Tibial nerve (tissue), 4 donors: ENCODE results near the gene KCP. TPM values are rescaled to one million over a fixed set of nuclear protein-coding genes. Genes with fewer than 3 reads are reported as not detected.

Source experiments
- DNase-seq, 2 donors: peaks; one replicate each; pipeline ENCODE4 v3.0.0-alpha.2; 2019; ENCODE audit warnings: low spot score in 2 of 2
- H3K27ac ChIP-seq, 4 donors: fragments of 200-600 bp; sonication (generic) in 3 of 4; one replicate each; pipeline ENCODE4 v1.5.1; 2017 to 2019; ENCODE audit warnings: mild to moderate bottlenecking in 1 of 4
- H3K27me3 ChIP-seq, 2 donors: fragments of 200-600 bp; sonication (generic) in 1 of 2; one replicate each; pipeline versions ENCODE4 v1.5.1 to v1.6.0; 2017 to 2019
- H3K36me3 ChIP-seq, 3 donors: fragments of 200-600 bp; sonication (generic); one replicate each; pipeline ENCODE4 v1.5.1; 2018 to 2019
- H3K4me1 ChIP-seq, 4 donors: fragments of 200-600 bp; sonication (generic) in 3 of 4; one replicate each; pipeline ENCODE4 v1.5.1; 2017 to 2019
- H3K4me3 ChIP-seq, 4 donors: fragments of 200-600 bp; sonication (generic) in 3 of 4; one replicate each; pipeline ENCODE4 v1.5.1; 2017 to 2019; ENCODE audit warnings: mild to moderate bottlenecking in 1 of 4, moderate library complexity in 1 of 4
- H3K9me3 ChIP-seq, 4 donors: fragments of 200-600 bp; sonication (generic) in 3 of 4; one replicate each; pipeline ENCODE4 v1.5.1; 2017 to 2019
- EP300 ChIP-seq, 2 donors: sonication (generic); formaldehyde crosslinking; IDR thresholded peaks; one replicate each; pipeline ENCODE4 v1.6.1; 2017; ENCODE audit warnings: antibody characterized with exemption in 2 of 2, mild to moderate bottlenecking in 1 of 2
- POLR2A ChIP-seq, 2 donors: fragments of 450-650 bp; IDR thresholded peaks; one replicate each; pipeline ENCODE4 v1.6.1; 2017; ENCODE audit warnings: antibody characterized with exemption in 2 of 2, mild to moderate bottlenecking in 2 of 2, moderate library complexity in 2 of 2
- WGBS, 2 donors: methylation state at CpG; one replicate each; pipeline ENCODE4 v1.1.5; 2018; 5-methylcytosine and 5-hydroxymethylcytosine counted together
- total RNA-seq, 4 donors: library from RNA; depleted of rRNA; stranded (reverse); fragments of >200 nt; gene quantifications; one replicate each; pipeline ENCODE4 v1.1.0, GENCODE V29; 2016
- TF ChIP-seq, protein P1 (sequence below), 5 experiments: fragments of 200-600 bp in 3 of 5; fragments of 450-650 bp in 2 of 5; sonication (generic) in 3 of 5; IDR thresholded peaks; one replicate each; pipeline ENCODE4 v1.5.1; 2016 to 2019; ENCODE audit warnings: antibody characterized with exemption in 5 of 5, mild to moderate bottlenecking in 3 of 5, moderate library complexity in 2 of 5

Gene KCP
- total RNA-seq, 4 donors from 2014 or later, result 0.21 to 0.90 (median 0.40) TPM

DNA sequence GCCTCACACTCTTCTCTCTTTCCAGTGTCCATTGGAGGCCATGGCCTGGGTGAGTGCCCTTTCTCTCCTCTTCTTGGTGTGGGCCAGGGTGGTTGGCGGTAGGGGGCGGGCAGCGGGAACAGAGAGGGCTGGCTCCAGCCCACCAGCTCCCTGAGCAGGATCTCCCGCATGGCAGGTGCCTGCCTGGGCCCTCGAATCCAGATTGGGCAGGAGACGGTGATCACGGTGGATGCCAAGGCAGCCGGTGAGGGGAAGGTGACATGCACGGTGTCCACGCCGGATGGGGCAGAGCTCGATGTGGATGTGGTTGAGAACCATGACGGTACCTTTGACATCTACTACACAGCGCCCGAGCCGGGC lies 61.4 kb downstream of the KCP start:
- no peak for DNase-seq
- H3K4me3 ChIP-seq, result no peak overlapping the region
- no peaks in the 10 kb centered on the region for H3K27me3 ChIP-seq
- 87 to 89% methylated on average over 12 to 16 of the region's 16 CpGs for WGBS, 2 donors
- no peak overlapping the region for H3K27ac ChIP-seq
- no peaks in the 10 kb centered on the region for H3K4me1 ChIP-seq
- H3K36me3 ChIP-seq, result peaks cover 0 to 82% (median 0%) of the 10 kb centered on the region in 3 donors
- no peaks in the 10 kb centered on the region for H3K9me3 ChIP-seq
- TF ChIP-seq, protein P1, sequence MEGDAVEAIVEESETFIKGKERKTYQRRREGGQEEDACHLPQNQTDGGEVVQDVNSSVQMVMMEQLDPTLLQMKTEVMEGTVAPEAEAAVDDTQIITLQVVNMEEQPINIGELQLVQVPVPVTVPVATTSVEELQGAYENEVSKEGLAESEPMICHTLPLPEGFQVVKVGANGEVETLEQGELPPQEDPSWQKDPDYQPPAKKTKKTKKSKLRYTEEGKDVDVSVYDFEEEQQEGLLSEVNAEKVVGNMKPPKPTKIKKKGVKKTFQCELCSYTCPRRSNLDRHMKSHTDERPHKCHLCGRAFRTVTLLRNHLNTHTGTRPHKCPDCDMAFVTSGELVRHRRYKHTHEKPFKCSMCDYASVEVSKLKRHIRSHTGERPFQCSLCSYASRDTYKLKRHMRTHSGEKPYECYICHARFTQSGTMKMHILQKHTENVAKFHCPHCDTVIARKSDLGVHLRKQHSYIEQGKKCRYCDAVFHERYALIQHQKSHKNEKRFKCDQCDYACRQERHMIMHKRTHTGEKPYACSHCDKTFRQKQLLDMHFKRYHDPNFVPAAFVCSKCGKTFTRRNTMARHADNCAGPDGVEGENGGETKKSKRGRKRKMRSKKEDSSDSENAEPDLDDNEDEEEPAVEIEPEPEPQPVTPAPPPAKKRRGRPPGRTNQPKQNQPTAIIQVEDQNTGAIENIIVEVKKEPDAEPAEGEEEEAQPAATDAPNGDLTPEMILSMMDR (IDR thresholded peaks at IDR 0.05), result no peak
- TF ChIP-seq POLR2A (IDR thresholded peaks at IDR 0.05) (no peak), EP300 (IDR thresholded peaks at IDR 0.05) (no peak)

DNA sequence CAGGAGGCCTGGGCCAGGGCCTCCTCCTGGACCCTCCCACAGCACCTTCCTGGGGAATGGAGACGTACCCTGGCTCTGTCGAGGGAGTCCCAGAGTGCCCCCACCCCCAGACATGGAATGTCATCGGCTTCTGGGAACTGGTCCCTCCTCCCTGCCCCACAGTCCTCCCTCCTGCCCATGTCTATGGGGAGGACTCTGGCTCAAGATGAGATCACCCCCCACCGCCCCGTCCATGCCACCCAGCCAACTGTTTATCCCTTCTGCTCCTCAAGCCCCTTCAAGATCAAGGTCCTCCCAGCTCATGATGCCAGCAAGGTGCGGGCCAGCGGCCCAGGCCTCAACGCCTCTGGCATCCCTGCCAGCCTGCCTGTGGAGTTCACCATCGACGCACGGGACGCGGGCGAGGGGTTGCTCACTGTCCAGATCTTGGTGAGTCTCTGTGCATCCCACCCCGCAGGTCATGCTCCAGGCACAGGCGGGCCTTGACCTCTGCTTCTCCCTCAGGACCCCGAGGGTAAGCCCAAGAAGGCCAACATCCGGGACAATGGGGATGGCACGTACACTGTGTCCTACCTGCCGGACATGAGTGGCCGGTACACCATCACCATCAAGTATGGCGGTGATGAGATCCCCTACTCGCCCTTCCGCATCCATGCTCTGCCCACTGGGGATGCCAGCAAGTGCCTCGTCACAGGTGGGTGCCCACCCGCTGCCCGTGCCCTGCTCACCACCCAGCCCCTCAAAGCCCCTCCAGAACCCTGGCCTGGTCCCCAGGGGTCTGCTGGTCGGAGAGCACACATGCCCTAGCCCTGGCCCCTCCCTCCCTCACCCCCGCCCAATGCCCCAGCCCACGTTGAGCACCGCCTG lies 62.0 kb downstream of the KCP start:
- DNase-seq, result no peak
- no peak for TF ChIP-seq POLR2A (IDR thresholded peaks at IDR 0.05)
- TF ChIP-seq, protein P1 (IDR thresholded peaks at IDR 0.05), result no peak
- no peak for TF ChIP-seq EP300 (IDR thresholded peaks at IDR 0.05)
- Histone ChIP-seq H3K4me1 (no peaks in the 10 kb centered on the region), H3K27ac (no peak overlapping the region), H3K36me3 (peaks cover 0 to 81% (median 0%) of the 10 kb centered on the region in 3 donors), H3K27me3 (no peaks in the 10 kb centered on the region), H3K4me3 (no peak overlapping the region), H3K9me3 (no peaks in the 10 kb centered on the region)
- 90 to 92% methylated on average over 28 to 31 of the region's 31 CpGs for WGBS, 2 donors

DNA sequence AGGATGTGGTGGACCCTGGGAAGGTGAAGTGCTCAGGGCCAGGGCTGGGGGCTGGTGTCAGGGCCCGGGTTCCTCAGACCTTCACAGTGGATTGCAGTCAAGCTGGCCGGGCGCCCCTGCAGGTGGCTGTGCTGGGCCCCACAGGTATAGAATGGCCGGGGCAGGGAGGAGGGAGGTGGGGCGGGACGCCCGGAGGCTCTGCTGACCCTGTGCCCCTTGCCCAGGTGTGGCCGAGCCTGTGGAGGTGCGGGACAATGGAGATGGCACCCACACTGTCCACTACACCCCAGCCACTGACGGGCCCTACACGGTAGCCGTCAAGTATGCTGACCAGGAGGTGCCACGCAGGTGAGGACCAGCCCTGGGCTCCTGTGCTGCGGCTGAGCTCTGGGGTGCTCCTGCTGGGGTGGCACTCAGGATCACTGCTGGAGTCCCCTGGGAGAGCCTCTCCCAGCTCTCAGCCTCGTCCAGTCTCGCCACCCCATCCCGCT lies 62.7 kb downstream of the KCP start:
- no peak for TF ChIP-seq EP300 (IDR thresholded peaks at IDR 0.05)
- peaks cover 0 to 83% (median 0%) of the 10 kb centered on the region in 3 donors for H3K36me3 ChIP-seq
- H3K4me1 ChIP-seq, result no peaks in the 10 kb centered on the region
- no peaks in the 10 kb centered on the region for H3K27me3 ChIP-seq
- WGBS, 2 donors, result 86 to 91% methylated on average over 6 to 13 of the region's 17 CpGs
- no peak overlapping the region for H3K27ac ChIP-seq
- DNase-seq, result no peak
- no peak overlapping the region for H3K4me3 ChIP-seq
- no peaks in the 10 kb centered on the region for H3K9me3 ChIP-seq

DNA sequence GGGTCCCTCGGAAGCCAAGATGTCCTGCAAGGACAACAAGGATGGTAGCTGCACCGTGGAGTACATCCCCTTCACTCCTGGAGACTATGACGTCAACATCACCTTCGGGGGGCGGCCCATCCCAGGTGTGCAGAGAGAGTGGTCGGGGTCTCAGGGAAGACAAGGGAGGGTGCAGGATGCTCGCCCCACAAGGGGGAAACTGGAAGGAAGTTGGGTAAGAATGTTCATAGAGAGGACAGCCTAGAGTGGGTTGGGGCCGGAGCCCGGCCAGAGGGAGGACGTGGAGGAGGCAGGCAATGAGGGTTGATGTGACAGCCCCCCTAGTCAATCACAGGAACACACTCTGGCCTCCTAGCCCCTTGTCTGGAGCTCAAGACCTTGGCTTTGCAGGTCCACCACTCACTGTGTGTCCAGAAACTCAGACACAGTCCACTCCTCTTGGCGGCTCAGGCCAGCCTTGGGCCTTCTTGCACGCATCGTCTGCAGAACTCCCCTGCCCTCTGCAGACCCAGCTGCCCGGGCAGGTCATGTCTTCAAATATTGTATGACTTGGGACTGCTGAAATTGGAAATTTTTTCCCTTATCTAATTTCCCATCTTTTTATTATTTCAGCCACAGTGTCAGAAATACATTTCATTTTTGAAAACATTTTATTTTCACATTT lies 63.6 kb downstream of the KCP start:
- Histone ChIP-seq H3K27ac (no peak overlapping the region), H3K9me3 (no peaks in the 10 kb centered on the region), H3K27me3 (no peaks in the 10 kb centered on the region), H3K4me3 (no peak overlapping the region), H3K4me1 (no peaks in the 10 kb centered on the region), H3K36me3 (peaks cover 0 to 80% (median 0%) of the 10 kb centered on the region in 3 donors)
- 83 to 85% methylated on average over 14 of the region's 14 CpGs for WGBS, 2 donors
- DNase-seq, result no peak
- TF ChIP-seq, protein P1 (IDR thresholded peaks at IDR 0.05), result no peak
- TF ChIP-seq POLR2A (IDR thresholded peaks at IDR 0.05) (no peak), EP300 (IDR thresholded peaks at IDR 0.05) (no peak)

DNA sequence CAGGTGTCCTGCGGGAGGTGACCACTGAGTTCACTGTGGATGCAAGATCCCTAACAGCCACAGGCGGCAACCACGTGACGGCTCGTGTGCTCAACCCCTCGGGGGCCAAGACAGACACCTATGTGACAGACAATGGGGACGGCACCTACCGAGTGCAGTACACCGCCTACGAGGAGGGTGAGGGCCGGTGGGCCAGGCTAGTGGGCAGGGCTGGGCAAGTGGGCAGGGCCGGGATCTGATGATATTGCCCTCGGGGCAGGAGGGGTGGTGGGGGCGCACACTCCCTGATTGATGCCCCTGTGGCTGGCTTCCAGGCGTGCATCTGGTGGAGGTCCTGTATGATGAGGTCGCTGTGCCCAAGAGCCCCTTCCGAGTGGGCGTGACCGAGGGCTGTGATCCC lies 64.5 kb downstream of the KCP start:
- H3K4me1 ChIP-seq, result no peaks in the 10 kb centered on the region
- TF ChIP-seq EP300 (IDR thresholded peaks at IDR 0.05) (no peak), POLR2A (IDR thresholded peaks at IDR 0.05) (no peak)
- TF ChIP-seq, protein P1 (IDR thresholded peaks at IDR 0.05), result no peak
- no peaks in the 10 kb centered on the region for H3K9me3 ChIP-seq
- no peak for DNase-seq
- H3K4me3 ChIP-seq, result no peak overlapping the region
- H3K36me3 ChIP-seq, result peaks cover 0 to 74% (median 0%) of the 10 kb centered on the region in 3 donors
- 75 to 78% methylated on average over 15 of the region's 19 CpGs for WGBS, 2 donors
- H3K27ac ChIP-seq, result no peak overlapping the region
- H3K27me3 ChIP-seq, result no peaks in the 10 kb centered on the region
